ENCODE measurements around the gene RAD51C. TPM values are rescaled to one million over a fixed set of nuclear protein-coding genes. Genes with fewer than 3 reads are reported as not detected.
"Not testable (repeated sequence)": the region's sequence is repeated elsewhere in the genome, so short reads cannot be mapped to it uniquely, and the experiment has no call there.

The RAD51C gene
- polyA plus RNA-seq, 1 of the 3 experiments (the other 2 are of a cell fraction), result 36.1 TPM

GRCh38 chr17:58684462-58684861 lies 7.9 kb upstream of the RAD51C start:
- CTCF ChIA-PET, result interaction anchor here (0.8 to 1.1 kb wide), 2 partner anchors 27 to 979 kb away, joined by 4 read pairs; no protein-coding TSS in a partner anchor
- H3K9ac ChIP-seq; H2AFZ ChIP-seq (ENCODE audit: low read depth); H4K20me1 ChIP-seq (ENCODE audit: insufficient read depth); H3F3A ChIP-seq (replicated peaks; ENCODE audit: insufficient read depth); H3K4me3 ChIP-seq (ENCODE audit: low read depth in 2 of 2, low read length in 1 of 2); H3K27me3 ChIP-seq (ENCODE audit: insufficient read depth); H3K36me3 ChIP-seq (replicated peaks in 1 of 2; ENCODE audit: control insufficient read depth in 1 of 2, insufficient read depth in 2 of 2, low read length in 1 of 2); H3K9me2 ChIP-seq; H3K4me1 ChIP-seq (ENCODE audit: control insufficient read depth in 1 of 2, insufficient read depth in 2 of 2, low read depth in 1 of 2, low read length in 1 of 2); H3K79me2 ChIP-seq (ENCODE audit: insufficient read depth); H3K27ac ChIP-seq (ENCODE audit: low read depth in 2 of 2, low read length in 1 of 2); POLR2A ChIA-PET; H3K4me2 ChIP-seq; DNase-seq; H3K9me3 ChIP-seq: not testable (repeated sequence)
- WGBS (ENCODE audit: low lambda C conversion rate), result 81% methylated on average over 6 of the region's 6 CpGs

- Histone ChIP-seq H3K9me2 (no peaks in the 10 kb centered on the region), H3K4me2 (no peak overlapping the region), H3K36me3 (replicated peaks in 1 of 2; ENCODE audit: control insufficient read depth in 1 of 2, insufficient read depth in 2 of 2, low read length in 1 of 2) (no peaks in the 10 kb centered on the region), H4K20me1 (ENCODE audit: insufficient read depth) (no peaks in the 10 kb centered on the region), H3K4me3 (ENCODE audit: low read depth in 2 of 2, low read length in 1 of 2) (no peak overlapping the region), H3F3A (replicated peaks; ENCODE audit: insufficient read depth) (no peaks in the 10 kb centered on the region), H3K79me2 (ENCODE audit: insufficient read depth) (no peaks in the 10 kb centered on the region), H3K27ac (ENCODE audit: low read depth in 2 of 2, low read length in 1 of 2) (no peak overlapping the region), H3K9ac (no peak overlapping the region), H3K27me3 (ENCODE audit: insufficient read depth) (no peaks in the 10 kb centered on the region), H3K4me1 (ENCODE audit: control insufficient read depth in 1 of 2, insufficient read depth in 2 of 2, low read depth in 1 of 2, low read length in 1 of 2) (no peaks in the 10 kb centered on the region), H3K9me3 (no peaks in the 10 kb centered on the region), H2AFZ (ENCODE audit: low read depth) (no peak overlapping the region)
- DNase-seq, result no peak
- ChIA-PET POLR2A (interaction anchor here (1.1 kb wide), 1 partner anchor 55 kb away, joined by 3 read pairs; no protein-coding TSS in a partner anchor), CTCF (interaction anchor here (1.1 kb wide), 1 partner anchor 24 kb away, joined by 3 read pairs; no protein-coding TSS in a partner anchor)
- TF ChIP-seq FOSL2 (IDR thresholded peaks at IDR 0.05; ENCODE audit: borderline replicate concordance, low read depth) (no peak), GATA2 (CRISPR knock-in tag; IDR thresholded peaks at IDR 0.05) (no peak)
- 55% methylated on average over 4 of the region's 4 CpGs for WGBS (ENCODE audit: low lambda C conversion rate)
Measured at GRCh38 chr17:58686980-58687379, 5.4 kb upstream of the RAD51C start.

GRCh38 chr17:58688521-58688920 lies 3.9 kb upstream of the RAD51C start:
- TF ChIP-seq RXRA (IDR thresholded peaks at IDR 0.05; ENCODE audit: borderline replicate concordance, low read depth), result no peak
- TF ChIP-seq YY1 (IDR thresholded peaks at IDR 0.05; ENCODE audit: low read depth), result no peak
- TF ChIP-seq TCF12 (IDR thresholded peaks at IDR 0.05), result no peak
- TF ChIP-seq CHD2 (IDR thresholded peaks at IDR 0.05; ENCODE audit: low read length, partially characterized antibody), result no peak
- TF ChIP-seq ZBTB33 (IDR thresholded peaks at IDR 0.05; ENCODE audit: borderline replicate concordance, low read depth), result no peak
- no peak for TF ChIP-seq TAF1 (IDR thresholded peaks at IDR 0.05; ENCODE audit: borderline replicate concordance, low read depth, low read length)
- Histone ChIP-seq H3K4me2 (no peak overlapping the region), H3K36me3 (replicated peaks in 1 of 2; ENCODE audit: control insufficient read depth in 1 of 2, insufficient read depth in 2 of 2, low read length in 1 of 2) (no peaks in the 10 kb centered on the region), H3K27me3 (ENCODE audit: insufficient read depth) (no peaks in the 10 kb centered on the region), H3K9me2 (no peaks in the 10 kb centered on the region), H3K79me2 (ENCODE audit: insufficient read depth) (peaks cover 7% of the 10 kb centered on the region; the same call in 1 of the 2 replicates), H3K27ac (ENCODE audit: low read depth in 2 of 2, low read length in 1 of 2) (no peak overlapping the region), H3K4me1 (ENCODE audit: control insufficient read depth in 1 of 2, insufficient read depth in 2 of 2, low read depth in 1 of 2, low read length in 1 of 2) (peaks cover 3 to 8% of the 10 kb centered on the region in 2 experiments; a peak in 3 of 4 replicates), H4K20me1 (ENCODE audit: insufficient read depth) (no peaks in the 10 kb centered on the region), H3F3A (replicated peaks; ENCODE audit: insufficient read depth) (no peaks in the 10 kb centered on the region), H2AFZ (ENCODE audit: low read depth) (no peak overlapping the region), H3K9me3 (no peaks in the 10 kb centered on the region), H3K9ac (no peak overlapping the region), H3K4me3 (ENCODE audit: low read depth in 2 of 2, low read length in 1 of 2) (no peak overlapping the region)
- ChIA-PET POLR2A (no interaction called here), CTCF (interaction anchor here (0.6 to 1.0 kb wide), 2 partner anchors 8 to 19 kb away, joined by 3 read pairs; no protein-coding TSS in a partner anchor)
- WGBS (ENCODE audit: low lambda C conversion rate), result 75% methylated on average over 2 of the region's 2 CpGs
- no peak for DNase-seq

GRCh38 chr17:58690033-58690432 lies 2.4 kb upstream of the RAD51C start:
- CTCF ChIA-PET, result interaction anchor here (1.0 to 1.7 kb wide), 2 partner anchors 58 to 315 kb away, joined by 3 to 4 read pairs; no protein-coding TSS in a partner anchor
- H3F3A ChIP-seq (replicated peaks; ENCODE audit: insufficient read depth); H3K27ac ChIP-seq (ENCODE audit: low read depth in 2 of 2, low read length in 1 of 2); H2AFZ ChIP-seq (ENCODE audit: low read depth); H3K27me3 ChIP-seq (ENCODE audit: insufficient read depth); DNase-seq; H3K9me2 ChIP-seq; H3K36me3 ChIP-seq (replicated peaks in 1 of 2; ENCODE audit: control insufficient read depth in 1 of 2, insufficient read depth in 2 of 2, low read length in 1 of 2); H3K4me2 ChIP-seq; H3K9ac ChIP-seq; H3K4me3 ChIP-seq (ENCODE audit: low read depth in 2 of 2, low read length in 1 of 2); H4K20me1 ChIP-seq (ENCODE audit: insufficient read depth); H3K9me3 ChIP-seq: not testable (repeated sequence)
- Histone ChIP-seq H3K79me2 (ENCODE audit: insufficient read depth) (peaks cover 11% of the 10 kb centered on the region; the same call in 1 of the 2 replicates), H3K4me1 (ENCODE audit: control insufficient read depth in 1 of 2, insufficient read depth in 2 of 2, low read depth in 1 of 2, low read length in 1 of 2) (peaks cover 10 to 12% of the 10 kb centered on the region in 2 experiments; a peak in 3 of 4 replicates)
- WGBS (ENCODE audit: low lambda C conversion rate), result 94% methylated on average over 7 of the region's 7 CpGs
- POLR2A ChIA-PET, result interaction anchor here (0.9 kb wide), 1 partner anchor 172 kb away, joined by 3 read pairs; no protein-coding TSS in a partner anchor
